ENCODE measurements around the gene GREM2. TPM values are rescaled to one million over a fixed set of nuclear protein-coding genes. Genes with fewer than 3 reads are reported as not detected.

The GREM2 gene
- total RNA-seq, 4 donors from 2014 or later = 0.10 to 0.75 (median 0.64) TPM

GRCh38 chr1:240652549-240652948 is 40.6 kb upstream of the GREM2 start:
- in situ Hi-C loops (cut with MboI; ENCODE audit: low sequenced_read_pairs in 4 of 4) (no loop called here), intact Hi-C loops (cut with DNase I; ENCODE audit: low total_unique reads) (no loop called here)
- no peak for TF ChIP-seq POLR2A (IDR thresholded peaks at IDR 0.05)
- no peak for TF ChIP-seq CTCF (IDR thresholded peaks at IDR 0.05 in 4 of 5, conservative IDR thresholded peaks at IDR 0.05 in 1 of 5)
- H3K27me3 ChIP-seq = no peaks in the 10 kb centered on the region
- H3K36me3 ChIP-seq = no peaks in the 10 kb centered on the region
- H3K4me1 ChIP-seq = no peaks in the 10 kb centered on the region
- H3K27ac ChIP-seq = no peak overlapping the region
- ATAC-seq (peak in 1 of 2 donors; percentile 36), DNase-seq (no peak)
- H3K4me3 ChIP-seq = no peak overlapping the region
- no peaks in the 10 kb centered on the region for H3K9me3 ChIP-seq

- H3K27me3 ChIP-seq = no peaks in the 10 kb centered on the region
- intact Hi-C loops (cut with DNase I; ENCODE audit: low total_unique reads) (no loop called here), in situ Hi-C loops (cut with MboI; ENCODE audit: low sequenced_read_pairs in 4 of 4) (no loop called here)
- no peak overlapping the region for H3K4me3 ChIP-seq
- H3K27ac ChIP-seq = no peak overlapping the region
- ATAC-seq = no peak
- no peak for DNase-seq
- no peaks in the 10 kb centered on the region for H3K9me3 ChIP-seq
- no peaks in the 10 kb centered on the region for H3K36me3 ChIP-seq
- H3K4me1 ChIP-seq = no peaks in the 10 kb centered on the region
- TF ChIP-seq POLR2A (IDR thresholded peaks at IDR 0.05) = no peak
These were observed 38.9 kb upstream of the GREM2 start for GRCh38 chr1:240650877-240651276.

GRCh38 chr1:240649733-240650721 is 38.1 kb upstream of the GREM2 start:
- Histone ChIP-seq H3K4me1 (no peaks in the 10 kb centered on the region), H3K4me3 (no peak overlapping the region), H3K27ac (no peak overlapping the region), H3K27me3 (no peaks in the 10 kb centered on the region), H3K9me3 (no peaks in the 10 kb centered on the region), H3K36me3 (no peaks in the 10 kb centered on the region)
- ATAC-seq (no peak), DNase-seq (no peak)
- in situ Hi-C loops (cut with MboI; ENCODE audit: low sequenced_read_pairs in 4 of 4) (no loop called here), intact Hi-C loops (cut with DNase I; ENCODE audit: low total_unique reads) (no loop called here)
- TF ChIP-seq CTCF (IDR thresholded peaks at IDR 0.05 in 4 of 5, conservative IDR thresholded peaks at IDR 0.05 in 1 of 5) (no peak), POLR2A (IDR thresholded peaks at IDR 0.05) (no peak)

- no peak for ATAC-seq
These were observed 34.8 kb upstream of the GREM2 start for GRCh38 chr1:240646571-240647240.

More at GRCh38 chr1:240646571-240647240, 34.8 kb upstream of the GREM2 start:
- no peaks in the 10 kb centered on the region for H3K4me1 ChIP-seq
- TF ChIP-seq POLR2A (IDR thresholded peaks at IDR 0.05) (no peak), CTCF (IDR thresholded peaks at IDR 0.05 in 4 of 5, conservative IDR thresholded peaks at IDR 0.05 in 1 of 5) (no peak)
- H3K27me3 ChIP-seq = no peaks in the 10 kb centered on the region
- no peak overlapping the region for H3K4me3 ChIP-seq
- no peaks in the 10 kb centered on the region for H3K36me3 ChIP-seq
- intact Hi-C loops (cut with DNase I; ENCODE audit: low total_unique reads) = no loop called here
- H3K27ac ChIP-seq = no peak overlapping the region
- in situ Hi-C loops (cut with MboI; ENCODE audit: low sequenced_read_pairs in 4 of 4) = no loop called here
- no peaks in the 10 kb centered on the region for H3K9me3 ChIP-seq
- DNase-seq = no peak
